Urinary bladder (tissue), 4 donors: Measurements from ENCODE around the gene LRRC47. TPM values are rescaled to one million over a fixed set of nuclear protein-coding genes. Genes with fewer than 3 reads are reported as not detected.
A peak's percentile ranks its signal among the peaks of the same experiment; 100 is the strongest.
"Not testable (repeated sequence)": the region's sequence is repeated elsewhere in the genome, so short reads cannot be mapped to it uniquely, and the experiment has no call there.

Experiments used
- DNase-seq: peaks from one replicate; pipeline ENCODE4 v3.0.0-alpha.2; 2015; ENCODE audit errors: extremely low spot score
- H3K27ac ChIP-seq: one replicate; pipeline ENCODE4 v1.5.1; 2013; ENCODE audit warnings: low read depth, mild to moderate bottlenecking, moderate library complexity
- H3K36me3 ChIP-seq: one replicate; pipeline ENCODE4 v1.6.1; 2013; ENCODE audit warnings: mild to moderate bottlenecking, moderate library complexity; ENCODE audit not compliant: insufficient read depth
- H3K4me1 ChIP-seq: one replicate; pipeline ENCODE4 v1.6.1; 2013; ENCODE audit warnings: mild to moderate bottlenecking, moderate library complexity; ENCODE audit not compliant: insufficient read depth
- H3K4me3 ChIP-seq: one replicate; pipeline ENCODE4 v1.5.1; 2013; ENCODE audit warnings: low read depth, low read length
- WGBS: extraction: QIAGEN DNeasy Blood & Tissue Kit; methylation state at CpG from one replicate; pipeline ENCODE4 v1.1.7; 2013; 5-methylcytosine and 5-hydroxymethylcytosine counted together
- polyA plus RNA-seq: library from polyadenylated mRNA; stranded (reverse); fragments of 200-250 nt; gene quantifications from one replicate; pipeline ENCODE4 v1.2.3, GENCODE V29; 2013
- total RNA-seq: library from RNA; depleted of rRNA; stranded (reverse); fragments of >200 nt; gene quantifications from one replicate; pipeline ENCODE4 v1.2.3, GENCODE V29; 2014
- donor health status: healthy with polysubstance abuse.
- donor health status: healthy.

Gene LRRC47
- total and polyA plus RNA-seq, 2 donors, result 17.8 to 31.0 TPM

- WGBS, result 83% methylated on average over 5 of the region's 5 CpGs
- DNase-seq, result no peak
- Histone ChIP-seq H3K36me3 (no peaks in the 10 kb centered on the region), H3K4me1 (no peaks in the 10 kb centered on the region), H3K27ac (no peak overlapping the region), H3K4me3 (no peak overlapping the region)
These were observed 11.5 kb upstream of the LRRC47 start for GRCh38 chr1:3807769-3808168.

DNA sequence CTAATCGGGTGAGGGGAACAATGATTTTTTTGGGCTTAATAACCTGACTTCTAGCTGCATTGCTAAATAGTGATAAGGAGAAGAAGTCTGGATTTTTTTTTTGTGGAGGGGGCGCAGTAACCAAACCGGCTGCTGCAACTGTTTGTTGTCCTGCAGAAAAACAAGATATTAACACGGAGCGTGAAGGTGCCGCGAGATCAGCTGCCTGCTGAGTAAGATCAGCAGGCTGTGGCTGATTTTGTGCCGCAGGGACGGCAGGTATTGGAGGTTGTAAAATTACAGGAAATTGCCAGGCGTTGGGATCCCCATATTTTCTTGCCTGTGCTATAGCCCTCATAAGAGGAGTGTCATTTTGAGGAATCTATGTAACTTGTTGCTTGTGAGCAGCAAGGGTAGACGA, 8.7 kb upstream of the LRRC47 start:
- 78% methylated on average over 11 of the region's 11 CpGs for WGBS
- no peak overlapping the region for H3K4me3 ChIP-seq

DNA sequence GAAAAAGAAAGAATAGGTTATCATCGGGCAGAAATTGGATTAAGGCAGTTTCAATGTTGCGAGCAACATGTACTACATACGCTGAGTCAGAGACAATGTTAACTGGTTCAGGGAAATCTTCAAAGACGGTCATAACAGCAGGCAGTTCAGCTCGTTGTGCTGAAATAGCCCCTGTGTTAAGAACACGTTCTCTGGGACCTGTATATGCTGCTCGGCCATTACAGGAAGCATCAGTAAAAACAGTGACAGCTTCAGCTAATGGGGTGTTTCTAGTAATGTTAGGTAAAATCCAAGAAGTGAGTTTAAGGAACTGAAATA, 8.3 kb upstream of the LRRC47 start:
- DNase-seq, H3K4me3 ChIP-seq, H3K27ac ChIP-seq, H3K4me1 ChIP-seq, H3K36me3 ChIP-seq: not testable (repeated sequence)
- 40% methylated on average over 7 of the region's 7 CpGs for WGBS

More for the DNA sequence above, 8.7 kb upstream of the LRRC47 start:
- H3K27ac ChIP-seq, result no peak overlapping the region
- H3K36me3 ChIP-seq, result no peaks in the 10 kb centered on the region
- H3K4me1 ChIP-seq, result no peaks in the 10 kb centered on the region
- DNase-seq, result no peak

DNA sequence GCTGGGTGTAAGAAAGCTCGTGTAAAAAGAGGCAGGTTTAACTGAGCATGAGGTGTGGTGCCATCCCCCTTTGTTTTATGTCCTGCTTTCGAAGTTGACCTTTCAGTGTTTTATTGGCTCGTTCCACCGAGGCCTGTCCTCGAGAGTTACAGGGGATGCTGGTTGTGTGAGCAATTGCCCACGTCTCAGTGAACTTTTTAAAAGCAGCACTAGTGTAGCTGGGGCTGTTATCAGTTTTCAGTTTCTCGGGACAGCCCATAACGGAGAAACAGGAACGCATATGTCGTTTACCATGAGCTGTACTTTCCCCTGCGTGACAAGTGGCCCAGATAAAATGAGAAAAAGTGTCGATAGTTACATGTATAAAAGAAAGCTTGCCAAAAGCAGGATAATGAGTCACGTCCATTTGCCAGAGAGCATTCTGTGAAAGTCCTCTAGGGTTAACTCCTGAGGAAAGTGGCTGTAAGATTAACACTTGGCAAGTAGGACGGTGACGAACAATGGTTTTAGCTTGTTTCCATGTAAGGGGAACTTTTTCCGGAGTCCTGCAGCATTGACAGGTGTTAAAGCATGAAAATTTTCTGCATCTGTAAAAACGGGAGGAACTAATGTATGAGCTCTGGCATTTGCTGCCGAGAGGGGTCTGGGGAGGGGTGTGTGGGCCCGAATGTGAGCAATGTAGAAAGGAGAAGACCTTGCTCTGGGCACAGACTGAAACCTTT, 7.8 kb upstream of the LRRC47 start:
- DNase-seq, result no peak
- H3K4me1 ChIP-seq, result no peaks in the 10 kb centered on the region
- H3K36me3 ChIP-seq, result no peaks in the 10 kb centered on the region
- 29% methylated on average over 19 of the region's 19 CpGs for WGBS
- H3K4me3 ChIP-seq, result no peak overlapping the region
- H3K27ac ChIP-seq, result no peak overlapping the region

GRCh38 chr1:3800795-3801194, 4.5 kb upstream of the LRRC47 start:
- not testable (repeated sequence) for H3K4me1 ChIP-seq, DNase-seq, H3K36me3 ChIP-seq, H3K4me3 ChIP-seq, H3K27ac ChIP-seq
- WGBS, result 82% methylated on average over 3 of the region's 3 CpGs

DNA sequence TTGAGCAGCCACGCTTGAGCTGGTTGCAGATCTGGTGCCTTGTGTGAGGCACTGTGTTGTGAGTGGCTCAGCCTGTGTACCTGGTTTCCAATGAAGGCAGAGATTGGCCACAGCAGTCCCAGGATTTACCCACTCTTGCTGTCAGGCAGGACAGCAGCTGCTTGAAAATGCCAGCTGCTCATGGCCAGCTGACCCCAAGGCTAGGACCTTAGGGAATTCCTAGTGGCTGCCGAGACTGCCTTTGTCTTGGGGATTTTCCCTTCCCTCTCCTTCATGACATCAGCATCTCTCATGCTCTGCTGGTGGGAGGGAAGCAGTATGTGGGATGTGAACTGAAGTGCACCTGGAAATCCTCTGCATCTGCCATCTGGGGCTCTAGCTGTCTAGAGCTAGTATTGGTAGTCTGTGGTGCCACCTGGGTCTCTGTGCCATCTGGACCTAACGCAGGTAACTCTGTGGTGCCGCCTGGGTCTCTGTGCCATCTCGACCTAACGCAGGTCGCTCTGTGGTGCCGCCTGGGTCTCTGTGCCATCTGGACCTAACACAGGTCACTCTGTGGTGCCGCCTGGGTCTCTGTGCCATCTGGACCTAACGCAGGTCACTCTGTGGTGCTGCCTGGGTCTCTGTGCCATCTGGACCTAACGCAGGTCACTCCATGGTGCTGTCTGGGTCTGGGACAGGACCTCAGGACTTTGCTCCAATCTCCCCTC, 3.8 kb upstream of the LRRC47 start:
- 87% methylated on average over 11 of the region's 11 CpGs for WGBS
- Histone ChIP-seq H3K36me3 (no peaks in the 10 kb centered on the region), H3K27ac (no peak overlapping the region), H3K4me3 (no peak overlapping the region), H3K4me1 (peaks cover 2% of the 10 kb centered on the region)
- no peak for DNase-seq

GRCh38 chr1:3795453-3796214, 664 bp downstream of the LRRC47 start:
- 3% methylated on average over 53 of the region's 53 CpGs for WGBS
- Histone ChIP-seq H3K36me3 (no peaks in the 10 kb centered on the region), H3K27ac (no peak overlapping the region), H3K4me1 (peaks cover 2% of the 10 kb centered on the region), H3K4me3 (peak overlapping the region; percentile 99)
- no peak for DNase-seq

GRCh38 chr1:3790952-3791351, 5.3 kb downstream of the LRRC47 start:
- 80% methylated on average over 18 of the region's 18 CpGs for WGBS
- DNase-seq, result no peak
- H3K4me3 ChIP-seq, result no peak overlapping the region
- H3K4me1 ChIP-seq, result peaks cover 2% of the 10 kb centered on the region
- no peak overlapping the region for H3K27ac ChIP-seq
- H3K36me3 ChIP-seq, result no peaks in the 10 kb centered on the region

GRCh38 chr1:3790500-3790923, 5.8 kb downstream of the LRRC47 start:
- Histone ChIP-seq H3K36me3 (no peaks in the 10 kb centered on the region), H3K27ac (no peak overlapping the region), H3K4me3 (no peak overlapping the region), H3K4me1 (peaks cover 1% of the 10 kb centered on the region)
- WGBS, result 74% methylated on average over 12 of the region's 12 CpGs
- DNase-seq, result no peak

DNA sequence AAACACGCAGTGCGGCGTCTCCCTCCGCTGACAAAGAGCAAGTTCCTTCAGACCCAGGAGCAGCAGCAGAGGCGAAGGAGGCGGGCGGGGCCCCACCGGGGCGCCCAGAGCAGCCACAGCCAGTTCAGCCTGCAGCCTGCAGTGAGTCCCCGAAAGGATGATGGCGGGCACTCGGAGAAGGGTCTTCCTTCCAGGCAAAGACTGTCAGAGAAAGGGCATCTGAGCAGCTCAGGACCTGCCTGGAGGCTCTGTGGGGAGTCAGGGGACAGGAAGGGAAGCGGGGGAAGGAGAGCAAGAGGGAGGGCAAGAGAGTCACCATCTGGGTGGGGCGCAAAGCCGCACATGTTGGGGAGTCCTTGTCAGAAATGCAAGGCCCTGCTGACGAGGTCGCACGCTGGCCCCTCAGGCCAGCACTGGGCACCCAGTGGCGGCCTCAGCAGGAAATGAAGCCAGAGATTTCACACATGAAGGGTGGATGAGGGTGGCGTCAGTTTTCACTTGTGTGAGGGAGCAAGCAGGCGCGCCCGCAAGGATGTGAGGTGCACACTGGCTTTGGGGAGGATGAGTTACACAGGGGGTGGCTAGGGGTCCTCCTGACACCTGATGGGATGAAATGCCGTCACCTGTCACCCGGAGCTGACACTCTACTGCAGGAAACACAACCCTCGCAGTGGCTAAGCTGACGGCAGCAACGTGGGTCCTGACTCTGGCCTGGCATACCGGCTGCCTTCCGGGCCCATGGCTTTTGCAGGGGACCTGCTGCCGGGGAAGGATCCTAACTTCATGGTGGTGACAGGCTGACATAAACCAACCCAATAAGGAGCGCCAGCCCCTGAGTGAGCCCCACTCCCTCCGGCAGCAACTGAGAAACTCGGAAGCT, 6.6 kb downstream of the LRRC47 start:
- Histone ChIP-seq H3K27ac (no peak overlapping the region), H3K36me3 (peaks cover 4% of the 10 kb centered on the region), H3K4me3 (no peak overlapping the region), H3K4me1 (no peaks in the 10 kb centered on the region)
- no peak for DNase-seq
- 81% methylated on average over 34 of the region's 34 CpGs for WGBS

- peaks cover 6% of the 10 kb centered on the region for H3K36me3 ChIP-seq
These were observed 7.4 kb downstream of the LRRC47 start for GRCh38 chr1:3788756-3789420.

DNA sequence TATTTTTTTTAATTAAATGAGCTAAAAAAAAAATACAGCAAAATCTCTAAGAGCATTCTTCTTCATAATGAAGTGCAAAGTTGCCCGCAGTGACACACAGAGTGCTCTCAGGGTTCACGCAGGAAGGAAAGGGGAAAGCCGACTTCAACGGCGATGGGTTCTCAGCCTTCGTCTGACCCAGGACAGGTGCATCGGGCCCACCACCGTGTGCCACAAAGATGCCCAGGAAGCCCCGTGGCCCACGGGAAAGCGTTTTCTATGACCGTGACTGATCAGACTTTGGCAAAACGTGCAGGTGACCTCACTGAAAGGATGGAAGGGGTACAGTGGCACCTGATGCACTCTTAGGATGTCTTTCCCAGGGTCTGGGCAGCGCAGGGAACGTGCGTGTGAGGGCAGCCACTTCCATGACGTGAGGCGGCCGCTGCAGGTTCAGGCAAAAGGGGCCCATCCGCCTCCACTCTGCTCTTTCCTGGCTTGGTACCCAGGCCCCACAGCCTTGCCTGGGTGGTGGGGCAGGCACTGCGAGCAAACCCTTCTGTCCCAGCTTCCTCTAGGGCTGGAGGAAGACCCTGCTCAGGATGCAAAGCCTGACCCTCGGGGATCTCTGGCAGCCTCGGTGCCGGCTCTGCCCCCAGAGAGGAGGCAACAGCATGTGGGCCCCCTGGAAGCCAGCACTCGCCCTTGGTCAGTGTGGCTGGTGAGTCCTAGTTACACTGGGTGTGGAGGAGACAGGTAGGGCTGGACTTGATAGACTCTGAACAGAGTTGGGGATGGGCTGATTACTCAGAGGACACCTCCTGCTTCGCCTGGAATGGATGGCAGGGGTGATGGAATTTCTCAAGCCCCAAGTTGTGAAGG, 8.3 kb downstream of the LRRC47 start:
- H3K4me3 ChIP-seq, result no peak overlapping the region
- peaks cover 7% of the 10 kb centered on the region for H3K36me3 ChIP-seq
- no peaks in the 10 kb centered on the region for H3K4me1 ChIP-seq
- no peak overlapping the region for H3K27ac ChIP-seq
- no peak for DNase-seq
- WGBS, result 92% methylated on average over 26 of the region's 26 CpGs

More at GRCh38 chr1:3788756-3789420, 7.4 kb downstream of the LRRC47 start:
- no peak overlapping the region for H3K27ac ChIP-seq
- H3K4me3 ChIP-seq, result no peak overlapping the region
- no peak for DNase-seq
- 86% methylated on average over 16 of the region's 16 CpGs for WGBS
- H3K4me1 ChIP-seq, result no peaks in the 10 kb centered on the region
